Measurements from ENCODE around the gene SRC. TPM values are rescaled to one million over a fixed set of nuclear protein-coding genes. Genes with fewer than 3 reads are reported as not detected.

The SRC gene
- total RNA-seq, 4 donors from 2014 or later = 1.0 to 2.3 (median 1.8) TPM

- no peak for ATAC-seq
- Histone ChIP-seq H3K9me3 (no peaks in the 10 kb centered on the region), H3K36me3 (peaks cover 0 to 14% of the 10 kb centered on the region in 2 donors), H3K4me3 (no peak overlapping the region), H3K4me1 (peaks cover 10 to 26% of the 10 kb centered on the region in 2 donors), H3K27me3 (no peaks in the 10 kb centered on the region), H3K27ac (no peak overlapping the region)
- in situ Hi-C loops (cut with MboI; ENCODE audit: low sequenced_read_pairs in 4 of 4) (no loop called here), intact Hi-C loops (cut with DNase I; ENCODE audit: low total_unique reads) (no loop called here)
- TF ChIP-seq POLR2A (IDR thresholded peaks at IDR 0.05) (no peak), CTCF (IDR thresholded peaks at IDR 0.05 in 4 of 5, conservative IDR thresholded peaks at IDR 0.05 in 1 of 5) (no peak)
- no peak for DNase-seq
Observed at GRCh38 chr20:37317994-37318640, 27.8 kb upstream of the SRC start.

GRCh38 chr20:37319151-37319671, 26.7 kb upstream of the SRC start:
- DNase-seq = no peak
- no peak overlapping the region for H3K27ac ChIP-seq
- in situ Hi-C loops (cut with MboI; ENCODE audit: low sequenced_read_pairs in 4 of 4) = no loop called here

GRCh38 chr20:37323985-37324384, 22.0 kb upstream of the SRC start:
- in situ Hi-C loops (cut with MboI; ENCODE audit: low sequenced_read_pairs in 4 of 4) = no loop called here
- no peak overlapping the region for H3K27ac ChIP-seq

More at GRCh38 chr20:37319151-37319671, 26.7 kb upstream of the SRC start:
- no peak for ATAC-seq
- Histone ChIP-seq H3K9me3 (no peaks in the 10 kb centered on the region), H3K4me3 (no peak overlapping the region), H3K4me1 (peaks cover 8 to 17% of the 10 kb centered on the region in 2 donors), H3K36me3 (peaks cover 0 to 14% of the 10 kb centered on the region in 2 donors), H3K27me3 (no peaks in the 10 kb centered on the region)
- no peak for TF ChIP-seq POLR2A (IDR thresholded peaks at IDR 0.05)
- TF ChIP-seq CTCF (IDR thresholded peaks at IDR 0.05 in 4 of 5, conservative IDR thresholded peaks at IDR 0.05 in 1 of 5) = no peak
- intact Hi-C loops (cut with DNase I; ENCODE audit: low total_unique reads) = no loop called here

GRCh38 chr20:37325206-37325605, 20.7 kb upstream of the SRC start:
- H3K4me3 ChIP-seq = no peak overlapping the region
- no peaks in the 10 kb centered on the region for H3K27me3 ChIP-seq
- no peak for TF ChIP-seq POLR2A (IDR thresholded peaks at IDR 0.05)
- TF ChIP-seq CTCF (IDR thresholded peaks at IDR 0.05 in 4 of 5, conservative IDR thresholded peaks at IDR 0.05 in 1 of 5) = no peak
- H3K9me3 ChIP-seq = no peaks in the 10 kb centered on the region
- no peak overlapping the region for H3K27ac ChIP-seq
- in situ Hi-C loops (cut with MboI; ENCODE audit: low sequenced_read_pairs in 4 of 4) (no loop called here), intact Hi-C loops (cut with DNase I; ENCODE audit: low total_unique reads) (no loop called here)
- H3K4me1 ChIP-seq = no peaks in the 10 kb centered on the region
- H3K36me3 ChIP-seq = no peaks in the 10 kb centered on the region
- ATAC-seq (no peak), DNase-seq (no peak)

More at GRCh38 chr20:37323985-37324384, 22.0 kb upstream of the SRC start:
- Histone ChIP-seq H3K36me3 (no peaks in the 10 kb centered on the region), H3K4me1 (no peaks in the 10 kb centered on the region), H3K9me3 (no peaks in the 10 kb centered on the region), H3K4me3 (no peak overlapping the region), H3K27me3 (no peaks in the 10 kb centered on the region)
- ATAC-seq = no peak
- TF ChIP-seq POLR2A (IDR thresholded peaks at IDR 0.05) (no peak), CTCF (IDR thresholded peaks at IDR 0.05 in 4 of 5, conservative IDR thresholded peaks at IDR 0.05 in 1 of 5) (no peak)
- DNase-seq = no peak
- intact Hi-C loops (cut with DNase I; ENCODE audit: low total_unique reads) = no loop called here

Data from gastrocnemius medialis (tissue), 4 donors.